ENCODE results near the gene DMAC2.
A peak's percentile ranks its signal among the peaks of the same experiment; 100 is the strongest.
"Not testable (repeated sequence)": the region's sequence is repeated elsewhere in the genome, so short reads cannot be mapped to it uniquely, and the experiment has no call there.

The DMAC2 gene

DNA sequence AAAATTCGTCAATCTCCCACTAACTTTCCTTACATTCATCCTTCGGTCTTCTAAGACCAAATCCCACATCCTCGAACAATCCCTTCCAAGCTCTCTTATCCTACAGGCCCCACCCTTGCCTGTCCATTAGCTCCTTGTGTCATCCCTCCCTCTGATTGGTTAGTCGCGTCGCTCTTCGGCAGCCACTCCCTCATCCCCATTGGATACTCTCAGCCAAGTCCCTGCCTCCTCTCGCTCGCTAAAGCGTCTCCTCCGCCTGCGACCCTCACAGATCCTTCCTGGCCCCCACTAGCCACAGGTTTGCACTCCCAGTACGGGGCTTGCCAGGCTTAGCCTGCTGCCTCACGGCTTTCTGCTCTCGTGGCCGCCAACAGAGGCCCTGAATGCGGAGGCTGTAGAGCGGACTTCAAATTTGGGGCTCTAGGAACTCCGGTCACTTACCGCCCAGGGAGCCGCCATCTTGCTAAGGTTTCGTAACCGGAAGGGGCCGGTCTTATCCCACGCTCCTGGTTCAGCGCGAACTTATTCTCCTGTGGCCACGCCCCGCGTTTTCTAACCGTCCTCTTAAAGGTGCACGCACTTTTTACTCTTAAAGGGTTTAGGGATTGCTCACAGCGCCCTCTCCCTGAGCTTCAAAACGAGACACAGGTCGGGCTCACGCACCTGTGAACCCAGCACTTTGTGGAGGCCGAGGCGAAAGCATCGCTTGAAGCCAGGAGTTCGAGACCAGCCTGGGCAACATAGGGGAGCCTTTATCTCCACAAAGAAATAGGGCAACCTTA, at the start of gene DMAC2:
Gene DMAC2, minus strand, starts transcription at position 472 of the 782 bp plus-strand sequence. Its CDS starts 13 bp downstream, at position 459.
- peak; percentile 93 to 95 for DNase-seq

DNA sequence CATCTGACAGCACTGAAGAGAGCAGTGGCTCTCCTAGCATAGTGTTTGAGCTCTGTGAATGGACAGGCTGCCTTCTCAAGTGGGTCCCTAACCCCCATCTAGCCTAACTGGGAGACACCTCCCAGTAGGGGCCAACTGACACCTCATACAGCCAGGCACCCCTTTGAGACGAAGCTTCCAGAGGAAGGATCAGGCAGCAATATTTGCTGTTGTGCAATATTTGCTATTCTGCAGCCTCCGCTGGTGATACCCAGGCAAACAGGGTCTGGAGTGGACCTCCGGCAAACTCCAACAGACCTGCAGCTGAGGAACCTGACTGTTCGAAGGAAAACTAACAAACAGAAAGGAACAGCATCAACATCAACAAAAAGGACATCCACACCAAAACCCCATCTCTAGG, 47.2 kb upstream of the DMAC2 start:
- DNase-seq, result not testable (repeated sequence)

DNA sequence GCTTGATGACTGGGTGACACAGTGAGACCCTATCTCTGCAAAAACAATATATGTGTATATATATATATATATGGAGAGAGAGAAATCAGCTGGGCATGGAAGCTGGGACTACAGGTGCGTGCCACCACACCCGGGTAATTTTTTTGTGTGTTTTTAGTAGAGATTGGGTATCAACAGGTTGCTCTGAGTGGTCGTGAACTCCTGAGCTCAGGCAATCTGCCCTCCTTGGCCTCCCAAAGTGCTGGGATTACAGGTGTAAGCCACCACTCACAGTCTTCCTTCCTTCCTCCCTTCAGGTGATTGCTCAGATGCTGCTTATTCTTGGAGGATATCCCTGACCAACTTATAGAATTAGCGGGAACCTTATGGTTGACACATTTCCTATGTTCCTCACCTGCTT, 45.1 kb upstream of the DMAC2 start:
- no peak for DNase-seq

DNA sequence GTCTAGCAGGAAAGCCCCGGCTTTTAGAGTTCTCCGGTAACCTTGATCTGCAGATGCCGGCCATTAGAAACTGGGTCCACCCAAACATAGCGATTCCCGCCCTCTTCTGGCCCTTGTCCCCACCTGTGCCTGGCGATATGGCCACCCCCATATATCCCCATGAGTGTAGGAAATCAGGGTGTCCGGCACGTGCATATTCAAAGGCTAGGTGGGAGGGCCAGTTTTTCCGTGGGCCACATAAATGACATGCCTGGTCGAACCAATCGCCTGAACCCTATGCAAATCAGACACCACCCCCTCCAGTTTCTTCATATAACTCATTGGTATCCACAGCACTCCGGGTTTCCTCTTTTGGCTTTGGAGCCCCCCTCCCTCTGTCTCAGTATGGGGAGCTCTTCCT, 40.6 kb upstream of the DMAC2 start:
- no peak for DNase-seq

DNA sequence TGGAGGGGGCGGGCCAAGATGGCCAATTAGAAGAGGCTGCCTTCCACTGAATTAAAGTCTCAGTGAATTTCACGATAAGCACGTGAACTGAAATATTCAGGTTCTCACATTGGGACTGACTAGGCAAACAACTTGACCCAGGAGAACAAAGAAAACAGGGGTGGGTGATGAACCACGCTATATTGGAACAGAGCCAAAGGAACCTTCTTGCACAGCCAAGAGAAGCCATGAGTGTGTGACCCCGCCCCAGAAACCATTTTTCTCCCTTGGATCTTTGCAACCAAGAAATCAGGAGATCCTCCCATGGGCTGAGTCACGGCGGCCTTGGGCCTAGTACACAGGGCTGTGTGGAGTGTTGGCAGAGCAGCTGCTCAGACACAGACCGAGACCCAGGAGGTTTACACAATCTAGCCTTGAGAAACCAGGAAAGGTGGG, 40.1 kb upstream of the DMAC2 start:
- DNase-seq, result no peak

DNA sequence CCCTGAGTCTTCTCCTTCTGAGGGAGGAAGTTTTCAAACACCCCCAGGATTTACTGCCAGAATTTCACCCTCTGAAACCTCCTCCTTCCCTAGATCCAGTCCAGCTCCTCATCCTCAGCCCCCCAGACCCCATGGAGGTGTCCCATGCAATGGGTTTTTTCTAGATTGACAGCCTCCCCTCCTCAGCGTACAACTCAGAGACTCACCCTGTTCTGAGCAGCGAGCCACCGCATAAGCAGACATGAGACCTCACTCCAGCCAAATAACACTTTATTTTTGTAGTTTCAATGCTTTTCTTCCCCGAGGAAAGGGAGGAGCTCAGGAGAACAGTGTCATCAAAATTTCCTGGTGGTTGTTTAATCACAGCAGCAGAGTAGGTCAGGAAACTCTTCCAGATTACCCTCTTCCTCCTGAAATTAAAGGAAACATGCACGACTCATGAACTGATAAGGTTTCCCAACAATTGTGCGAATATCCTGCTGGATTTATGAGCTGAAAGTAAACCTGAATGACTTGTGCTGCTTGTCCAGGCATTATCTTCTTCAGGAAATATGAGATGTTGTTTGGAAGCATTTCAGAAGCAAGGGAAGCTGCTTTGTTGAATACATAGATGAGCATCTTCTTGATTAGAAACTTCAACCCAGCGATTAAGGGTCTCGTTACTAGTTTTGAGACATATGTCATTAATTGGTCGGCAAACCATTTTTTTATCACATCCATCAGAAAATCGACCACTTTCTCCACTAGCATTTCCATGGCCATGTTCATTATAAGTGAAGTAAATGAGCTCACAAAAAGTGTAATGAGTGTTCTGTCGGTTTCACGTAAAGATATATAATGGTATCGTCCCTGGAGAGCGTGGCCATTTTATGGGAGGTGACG, 39.4 kb upstream of the DMAC2 start:
- DNase-seq, result no peak

DNA sequence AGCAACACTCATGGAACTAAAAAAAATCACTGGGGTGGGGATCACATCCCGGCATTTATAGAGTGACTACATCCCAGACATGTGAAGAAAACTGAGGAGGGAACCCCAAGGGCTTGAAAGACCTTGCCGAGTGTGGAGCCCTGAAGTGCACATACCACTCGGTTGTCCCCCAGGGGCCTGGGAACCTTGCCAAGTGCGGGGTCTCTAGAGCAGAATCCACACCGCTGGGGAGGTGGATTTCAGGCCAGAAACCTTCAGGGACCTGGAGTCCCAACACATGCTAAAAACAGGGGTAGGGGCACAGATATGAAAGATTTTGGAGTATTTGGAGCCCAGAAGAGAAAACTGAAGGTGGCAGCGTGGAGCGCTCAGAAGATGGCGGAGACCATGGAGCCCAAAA, 38.5 kb upstream of the DMAC2 start:
- DNase-seq, result no peak

DNA sequence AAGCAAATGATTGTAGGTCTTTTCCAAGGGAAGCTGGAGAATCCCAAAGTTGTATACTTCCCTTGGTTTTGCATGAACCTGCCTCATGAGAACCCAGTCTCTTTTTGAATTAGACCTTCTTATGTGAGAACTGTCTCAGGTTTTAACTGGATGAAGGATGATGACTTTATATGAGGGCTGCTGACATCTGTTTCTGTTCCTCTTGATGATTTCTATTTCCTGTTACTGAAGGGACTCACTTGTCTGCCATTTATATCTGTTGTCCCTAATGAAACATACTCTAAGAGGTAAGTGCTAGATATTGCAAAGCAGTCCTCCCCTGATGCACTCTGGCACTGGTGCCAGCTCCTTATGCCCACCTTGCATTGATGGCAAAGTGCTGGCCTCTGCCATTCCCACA, 36.9 kb upstream of the DMAC2 start:
- DNase-seq, result no peak

DNA sequence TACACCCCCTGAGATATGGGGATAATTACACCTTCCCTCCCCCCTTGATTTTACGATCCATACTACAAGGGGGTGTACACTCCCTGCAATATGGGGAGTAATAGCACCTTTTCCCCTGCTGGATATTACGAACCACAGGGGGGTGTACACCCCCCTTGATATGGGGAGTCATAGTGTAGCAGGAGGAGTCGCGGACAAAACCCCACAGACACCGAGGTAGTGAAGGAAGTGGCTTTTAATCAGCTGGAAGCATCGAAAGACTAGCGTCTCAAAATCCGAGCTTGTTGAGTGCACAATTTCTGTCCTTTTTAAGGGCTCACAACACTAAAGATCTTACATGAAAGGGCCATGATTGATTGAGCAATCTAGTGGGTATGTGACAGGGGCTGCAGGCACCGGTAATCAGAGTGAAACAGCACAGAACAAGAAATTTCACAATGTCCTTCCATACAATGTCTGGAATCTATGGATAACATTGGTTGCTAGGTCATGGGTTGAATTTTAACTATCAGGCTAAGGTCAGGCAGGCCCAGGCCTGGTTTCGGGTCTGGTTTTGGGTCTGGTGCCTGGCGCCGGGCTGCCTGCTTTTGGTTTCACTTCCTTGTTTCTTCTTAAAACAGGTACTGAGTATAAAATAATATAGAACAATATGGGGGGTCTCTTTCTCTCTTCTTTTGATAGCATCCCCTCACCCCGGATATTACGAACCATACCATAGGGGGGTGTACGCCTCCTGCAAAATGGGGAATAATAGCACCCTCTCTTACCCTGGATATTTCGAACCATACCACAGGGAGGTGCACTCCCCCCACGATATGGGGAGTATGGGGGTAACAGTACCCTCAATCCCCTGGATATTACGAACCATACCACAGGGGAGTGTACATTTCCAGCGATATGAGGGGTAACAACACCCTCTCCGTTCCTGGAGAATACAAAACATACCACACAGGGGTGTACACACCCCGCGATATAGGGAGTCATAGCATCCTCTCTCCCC, 23.8 kb upstream of the DMAC2 start:
- not testable (repeated sequence) for DNase-seq

DNA sequence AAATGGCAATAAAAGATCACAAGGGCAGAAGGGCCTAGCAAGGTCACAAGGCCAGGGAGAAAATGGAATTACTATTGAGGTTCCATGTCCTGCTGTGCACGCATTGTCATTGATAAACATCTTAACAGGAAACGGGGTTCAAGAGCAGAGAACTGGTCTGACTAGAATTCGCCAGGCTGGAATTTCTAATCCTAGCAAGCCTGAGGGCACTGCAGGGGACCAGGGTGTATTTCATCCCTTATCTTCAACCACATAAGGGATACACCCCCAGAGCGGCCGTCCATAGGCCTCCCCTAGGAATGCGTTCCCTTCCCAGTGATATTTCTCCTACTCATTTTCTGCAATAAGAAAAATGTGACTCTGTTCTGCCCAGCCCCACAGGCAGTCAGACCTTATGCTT, 22.8 kb upstream of the DMAC2 start:
- DNase-seq, result no peak

DNA sequence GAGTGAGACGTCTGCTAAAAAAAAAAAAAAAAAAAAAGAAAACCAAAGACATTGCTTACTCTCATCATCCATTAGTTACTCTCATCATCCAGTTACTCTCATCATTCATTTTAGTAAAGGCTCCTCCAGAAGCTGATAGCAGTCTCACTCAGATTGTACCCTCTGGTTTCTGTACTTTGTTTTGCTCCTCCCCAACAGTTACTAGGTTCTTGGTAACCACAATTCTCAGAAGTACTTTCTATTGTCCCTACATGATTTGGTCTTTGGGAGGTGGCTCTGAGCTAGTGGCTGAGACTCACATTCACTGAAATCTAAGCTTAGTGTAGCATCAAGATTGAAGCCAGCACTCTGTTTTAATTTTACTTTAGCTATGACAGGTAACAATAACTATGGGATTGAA, 17.5 kb upstream of the DMAC2 start:
- DNase-seq, result no peak

DNA sequence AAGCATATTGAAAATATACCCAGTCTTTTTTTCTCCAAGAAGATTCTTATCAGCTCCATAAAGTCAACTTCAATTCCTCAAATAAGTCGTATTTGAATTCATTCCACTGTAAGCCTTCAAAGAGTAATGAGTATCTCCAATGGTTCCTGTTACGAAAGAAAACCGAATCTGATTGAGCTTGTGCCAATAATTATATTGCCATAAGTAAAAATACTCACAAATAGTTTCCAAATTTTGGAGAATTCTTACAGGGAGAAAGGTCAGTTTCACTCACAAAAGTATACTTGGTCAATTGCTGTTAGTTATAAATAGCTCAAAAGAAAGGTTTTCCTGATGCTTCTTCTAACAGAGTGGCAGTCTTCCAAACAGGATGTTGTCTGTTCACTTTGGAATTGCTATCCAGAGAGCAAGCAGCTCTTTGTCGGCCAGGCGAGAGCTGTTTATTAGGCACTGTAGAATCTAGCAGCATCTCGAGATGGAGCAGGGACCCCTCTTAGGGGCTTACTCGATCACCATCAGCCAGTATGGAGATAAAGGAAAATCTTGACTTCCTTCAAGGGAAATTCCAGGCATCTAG, 16.7 kb upstream of the DMAC2 start:
- no peak for DNase-seq

DNA sequence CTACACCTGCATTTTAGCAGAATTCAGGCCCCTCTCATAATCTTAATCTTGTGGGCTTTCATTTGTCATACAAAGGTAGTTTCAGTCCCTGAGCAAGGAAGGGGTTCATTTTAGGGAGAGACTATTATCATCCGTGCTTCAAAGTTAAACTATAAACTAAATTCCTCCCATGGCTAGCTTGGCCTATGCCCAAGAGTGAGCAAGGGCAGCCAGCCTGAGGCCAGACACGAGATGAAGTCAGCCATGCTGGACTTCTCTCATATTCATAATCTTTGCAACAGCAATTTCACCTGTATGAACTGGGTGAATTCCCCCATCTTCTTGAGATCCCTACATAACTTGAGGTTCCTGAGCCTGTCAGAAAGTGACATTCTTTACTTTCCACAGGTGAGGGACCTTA, 16.2 kb upstream of the DMAC2 start:
- DNase-seq, result no peak

DNA sequence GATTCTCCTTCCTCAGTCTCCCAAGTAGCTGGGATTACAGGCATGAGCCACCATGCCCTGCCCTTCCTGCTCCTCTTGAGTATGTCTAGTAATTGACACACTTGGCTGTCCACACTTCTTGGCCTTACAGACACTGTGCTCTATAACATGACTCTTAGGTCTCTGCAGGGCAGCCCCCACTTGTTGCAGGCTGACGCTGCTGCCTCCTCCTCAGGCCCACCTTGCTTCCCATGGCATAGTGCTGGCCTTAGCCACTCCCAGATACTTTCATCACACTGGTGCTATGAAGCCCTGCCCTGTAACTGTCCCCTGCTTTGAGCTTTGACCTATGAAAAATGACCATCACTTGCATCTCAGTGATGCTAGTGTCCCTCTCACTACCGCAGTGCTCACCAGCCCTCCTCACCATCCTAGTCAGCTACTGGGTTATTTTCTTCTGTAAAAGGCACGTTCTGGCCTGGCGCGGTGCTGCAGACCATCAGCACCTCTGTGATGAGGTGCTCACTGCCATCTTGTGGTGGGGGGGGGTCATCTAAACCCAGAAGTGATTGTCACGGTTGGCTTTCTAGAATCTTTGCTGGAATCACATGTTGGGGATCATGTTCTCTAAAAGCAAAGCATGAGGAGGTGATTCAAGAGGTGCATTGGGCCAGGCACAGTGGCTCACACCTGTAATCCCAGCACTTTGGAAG, 13.0 kb upstream of the DMAC2 start:
- DNase-seq, result no peak

DNA sequence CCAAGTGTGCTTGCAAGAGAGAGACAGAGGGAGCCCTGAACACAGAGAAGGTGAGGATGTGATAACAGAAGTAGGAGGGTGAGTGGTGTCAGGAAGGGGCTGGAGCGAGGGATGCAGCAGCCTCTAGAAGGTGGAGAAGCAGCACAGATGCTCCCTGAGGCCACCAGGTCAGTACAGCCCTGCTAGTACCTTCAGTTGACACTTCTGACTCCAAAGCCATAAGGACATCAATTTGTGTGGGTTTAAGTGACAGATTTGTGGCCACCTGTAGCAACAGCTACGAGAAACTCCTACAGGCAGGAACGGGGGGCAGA, 10.1 kb upstream of the DMAC2 start:
- DNase-seq, result no peak

DNA sequence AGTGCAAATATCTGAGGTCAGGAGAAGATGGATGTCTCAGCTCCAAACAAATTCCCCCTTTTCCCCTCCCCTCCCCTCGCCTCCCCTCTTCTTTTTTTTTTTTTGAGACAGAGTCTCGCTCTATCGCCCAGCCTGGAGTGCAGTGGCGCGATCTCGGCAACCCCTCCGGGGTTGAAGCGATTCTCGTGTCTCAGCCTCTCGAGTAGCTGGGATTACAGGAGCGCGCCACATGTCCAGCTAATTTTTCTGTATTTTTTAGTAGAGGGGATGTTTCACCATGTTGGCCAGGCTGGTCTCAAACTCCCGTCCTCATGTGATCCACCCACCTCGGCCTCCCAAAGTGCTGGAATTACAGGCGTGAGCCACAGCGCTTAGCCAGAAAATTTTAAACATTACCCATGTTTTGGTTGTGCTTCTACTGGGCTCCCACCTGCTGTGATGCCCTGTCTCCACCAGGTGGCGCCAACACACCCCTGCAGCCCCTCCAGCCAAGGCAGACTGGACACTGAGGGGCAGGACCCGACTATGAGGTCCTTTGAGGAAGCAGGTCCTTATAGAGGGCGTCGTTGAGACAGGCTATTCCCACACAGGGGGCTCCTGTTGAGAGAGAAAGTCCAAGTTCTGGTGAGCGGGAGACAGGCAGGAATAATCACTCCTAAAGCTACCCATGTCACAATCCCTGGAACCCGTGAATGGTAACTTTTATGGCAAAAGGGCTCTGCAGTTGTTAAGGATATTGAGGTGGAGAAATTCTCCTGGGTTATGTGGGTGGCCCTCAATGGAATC, 9.6 kb upstream of the DMAC2 start:
- peak; percentile 64 to 70 for DNase-seq

DNA sequence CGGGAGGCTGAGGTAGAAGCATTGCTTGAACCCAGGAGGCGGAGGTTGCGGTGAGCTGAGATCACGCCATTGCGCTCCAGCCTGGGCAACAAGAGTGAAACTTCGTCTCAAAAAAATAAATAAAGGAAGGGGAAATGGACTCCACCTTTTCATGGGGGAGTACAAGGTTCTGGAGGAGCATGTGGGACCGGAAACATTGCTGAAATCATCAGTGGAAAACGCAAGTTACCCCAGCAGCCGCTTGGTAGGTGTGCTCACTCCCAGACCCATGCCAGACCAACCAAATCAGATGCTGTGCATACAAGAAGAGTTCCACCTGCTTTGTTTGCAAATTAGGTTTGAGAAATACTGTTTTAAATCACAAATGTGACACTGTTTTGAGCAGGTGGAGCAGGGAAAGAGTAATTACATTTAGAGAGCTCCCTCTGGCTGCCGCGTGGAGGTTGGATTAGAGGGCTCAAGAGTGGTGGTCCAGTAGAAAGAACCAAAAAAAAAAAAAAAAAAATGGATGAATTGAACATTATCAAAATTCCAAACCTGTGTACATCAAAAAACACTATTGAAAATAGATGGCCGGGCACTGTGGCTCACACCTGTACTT, 8.1 kb upstream of the DMAC2 start:
- DNase-seq, result no peak

DNA sequence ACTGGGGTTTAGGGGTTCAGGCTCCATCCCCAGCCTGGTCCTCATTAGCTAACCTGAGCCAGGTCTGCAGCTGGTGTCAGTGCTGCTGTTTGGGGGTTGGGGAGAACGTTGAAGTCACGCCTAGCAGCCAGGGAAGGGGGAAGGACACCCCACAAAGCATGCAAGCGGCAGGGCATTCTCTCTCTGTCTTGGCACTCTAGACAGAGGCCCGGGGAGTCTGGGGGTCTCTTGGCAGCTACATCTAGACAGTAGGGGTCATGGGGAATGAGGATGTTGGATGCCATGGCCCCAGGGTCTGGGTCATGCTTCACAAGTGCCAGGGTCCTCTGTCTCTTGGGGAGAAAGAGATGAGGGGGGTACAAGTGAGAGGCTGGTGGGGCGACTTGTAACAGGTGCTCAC, 5.9 kb upstream of the DMAC2 start:
- no peak for DNase-seq

DNA sequence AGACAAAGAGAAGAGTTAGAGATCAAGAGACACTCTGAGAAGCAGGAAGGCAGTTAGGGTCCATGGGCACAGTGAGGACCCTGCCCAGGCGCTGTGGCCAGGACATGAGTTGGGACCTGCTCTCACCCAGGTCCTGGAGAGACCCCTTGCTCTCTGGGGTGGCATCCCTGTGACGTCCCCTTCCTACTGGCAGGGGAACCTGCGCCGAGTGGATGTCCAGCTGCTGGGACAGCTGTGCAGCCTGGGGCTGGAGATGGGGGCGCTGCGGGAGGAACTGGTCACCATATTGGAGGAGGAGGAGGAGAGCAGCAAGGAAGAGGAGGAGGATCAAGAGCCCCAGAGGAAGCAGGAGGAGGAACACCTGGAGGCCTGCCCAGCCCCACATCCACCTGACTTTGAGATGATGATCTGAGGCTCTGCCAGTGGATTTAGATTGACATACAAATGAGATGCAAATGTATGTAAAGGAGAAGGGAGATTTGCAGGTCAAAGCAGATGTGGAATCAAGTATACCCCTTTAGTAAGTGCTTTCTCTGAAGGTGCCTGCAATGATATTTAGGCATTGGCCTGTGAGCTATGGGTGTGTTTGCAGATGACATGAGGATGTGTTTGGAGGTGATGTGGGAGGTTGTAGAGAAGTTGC, 4.2 kb upstream of the DMAC2 start:
- no peak for DNase-seq
